ENCODE measurements around the gene TRAPPC12.

DNA sequence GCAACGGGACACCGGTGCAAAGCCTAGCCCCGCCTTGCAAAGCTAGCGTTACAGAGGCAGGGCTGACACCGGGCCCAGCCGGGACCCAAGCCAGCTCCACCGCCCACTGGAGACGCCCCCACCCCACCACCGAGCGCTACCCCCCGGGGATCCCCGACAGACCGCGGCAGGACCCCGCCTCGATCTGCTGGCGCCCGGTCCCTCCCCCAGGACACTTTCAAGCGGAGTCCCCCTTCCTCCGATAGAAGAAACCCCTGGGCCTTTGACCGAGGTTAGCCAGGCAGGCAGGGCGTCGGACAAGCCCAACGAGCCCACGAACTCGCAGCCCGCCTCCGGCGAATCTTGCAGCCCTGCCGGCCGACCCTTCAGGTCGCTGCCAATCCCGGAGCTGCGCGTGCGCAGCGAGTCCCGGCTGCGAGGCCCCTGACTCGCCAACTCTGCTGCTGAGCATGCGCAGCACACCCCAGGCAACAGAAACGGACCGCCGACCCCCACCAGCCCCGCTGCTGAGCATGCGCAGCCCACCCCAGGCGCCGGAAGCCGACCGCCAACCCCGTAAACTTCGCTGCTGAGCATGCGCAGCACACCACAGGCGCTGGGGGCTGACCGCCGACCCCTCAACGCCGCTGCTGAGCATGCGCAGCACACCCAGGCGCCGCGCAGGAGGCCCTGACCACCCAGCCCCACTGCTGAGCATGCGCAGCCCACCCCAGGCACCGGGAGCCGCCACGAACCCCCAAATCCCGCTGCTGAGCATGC lies 139.2 kb downstream of the TRAPPC12 start:
- TF ChIP-seq POLR2A (IDR thresholded peaks at IDR 0.05) (peak in 2 of 4 donors; percentile 60 to 69), EP300 (IDR thresholded peaks at IDR 0.05) (no peak), CTCF (IDR thresholded peaks at IDR 0.05) (peak in 1 of 6 experiments; percentile 37), POLR2AphosphoS5 (IDR thresholded peaks at IDR 0.05) (peak; percentile 76 to 79)
